ENCODE results near the gene ATXN7L2. TPM values are rescaled to one million over a fixed set of nuclear protein-coding genes. Genes with fewer than 3 reads are reported as not detected.
A peak's percentile ranks its signal among the peaks of the same experiment; 100 is the strongest.

ATXN7L2 gene
- total RNA-seq, 1 experiment from 2014 or later: 3.5 TPM

GRCh38 chr1:109488201-109488600 is 4.5 kb downstream of the ATXN7L2 start:
- Histone ChIP-seq H3K4me2 (ENCODE audit: low read depth, low read length, poor library complexity, severe bottlenecking) (no peak overlapping the region), H3K4me1 (ENCODE audit: low read length) (peaks cover 20% of the 10 kb centered on the region), H3K27ac (ENCODE audit: low read length) (no peak overlapping the region), H4K20me1 (ENCODE audit: insufficient read depth, low read depth, low read length) (no peaks in the 10 kb centered on the region), H3K4me3 (ENCODE audit: low read length) (no peak overlapping the region), H3K79me2 (ENCODE audit: low read length) (0 out of 2 replicates have a peak, but pooled peaks cover 5% of the 10 kb centered on the region), H3K9me3 (ENCODE audit: low read length) (no peaks in the 10 kb centered on the region), H3K9me2 (replicated peaks; ENCODE audit: insufficient read depth, low read length) (no peaks in the 10 kb centered on the region), H3K9ac (ENCODE audit: low read length) (no peak overlapping the region), H3K27me3 (ENCODE audit: low read length) (no peaks in the 10 kb centered on the region), H2AFZ (ENCODE audit: low read length) (no peak overlapping the region), H3K36me3 (ENCODE audit: insufficient read depth, low read length) (no peaks in the 10 kb centered on the region)
- no peak for DNase-seq

GRCh38 chr1:109488696-109489095 is 5.0 kb downstream of the ATXN7L2 start:
- Histone ChIP-seq H3K36me3 (ENCODE audit: insufficient read depth, low read length) (no peaks in the 10 kb centered on the region), H3K9me3 (ENCODE audit: low read length) (no peaks in the 10 kb centered on the region), H3K4me1 (ENCODE audit: low read length) (peaks cover 22% of the 10 kb centered on the region), H2AFZ (ENCODE audit: low read length) (no peak overlapping the region), H3K9ac (ENCODE audit: low read length) (no peak overlapping the region), H3K4me3 (ENCODE audit: low read length) (no peak overlapping the region), H3K4me2 (ENCODE audit: low read depth, low read length, poor library complexity, severe bottlenecking) (no peak overlapping the region), H4K20me1 (ENCODE audit: insufficient read depth, low read depth, low read length) (no peaks in the 10 kb centered on the region), H3K27ac (ENCODE audit: low read length) (no peak overlapping the region), H3K79me2 (ENCODE audit: low read length) (0 out of 2 replicates have a peak, but pooled peaks cover 5% of the 10 kb centered on the region), H3K9me2 (replicated peaks; ENCODE audit: insufficient read depth, low read length) (no peaks in the 10 kb centered on the region), H3K27me3 (ENCODE audit: low read length) (no peaks in the 10 kb centered on the region)
- no peak for DNase-seq

GRCh38 chr1:109490029-109490933 is 6.6 kb downstream of the ATXN7L2 start:
- H3K27me3 ChIP-seq (ENCODE audit: low read length): no peaks in the 10 kb centered on the region
- H3K4me3 ChIP-seq (ENCODE audit: low read length): no peak overlapping the region
- peak; percentile 89 for DNase-seq
- H3K4me2 ChIP-seq (ENCODE audit: low read depth, low read length, poor library complexity, severe bottlenecking): no peak overlapping the region
- H3K9me3 ChIP-seq (ENCODE audit: low read length): no peaks in the 10 kb centered on the region
- H3K9ac ChIP-seq (ENCODE audit: low read length): no peak overlapping the region
- H3K27ac ChIP-seq (ENCODE audit: low read length): no peak overlapping the region
- H3K9me2 ChIP-seq (replicated peaks; ENCODE audit: insufficient read depth, low read length): no peaks in the 10 kb centered on the region
- no peak overlapping the region for H2AFZ ChIP-seq (ENCODE audit: low read length)
- H4K20me1 ChIP-seq (ENCODE audit: insufficient read depth, low read depth, low read length): no peaks in the 10 kb centered on the region
- H3K79me2 ChIP-seq (ENCODE audit: low read length): peaks cover 11% of the 10 kb centered on the region
- no peaks in the 10 kb centered on the region for H3K36me3 ChIP-seq (ENCODE audit: insufficient read depth, low read length)
- peaks cover 19% of the 10 kb centered on the region for H3K4me1 ChIP-seq (ENCODE audit: low read length)

- no peak overlapping the region for H3K9ac ChIP-seq (ENCODE audit: low read length)
- H3K36me3 ChIP-seq (ENCODE audit: insufficient read depth, low read length): peaks cover under 1% of the 10 kb centered on the region; the same call in 1 of the 2 replicates
- peaks cover 18% of the 10 kb centered on the region for H3K79me2 ChIP-seq (ENCODE audit: low read length)
- H3K4me2 ChIP-seq (ENCODE audit: low read depth, low read length, poor library complexity, severe bottlenecking): no peak overlapping the region
- H3K4me1 ChIP-seq (ENCODE audit: low read length): peaks cover 18% of the 10 kb centered on the region
- H3K27me3 ChIP-seq (ENCODE audit: low read length): no peaks in the 10 kb centered on the region
- no peak overlapping the region for H2AFZ ChIP-seq (ENCODE audit: low read length)
- no peak for DNase-seq
- no peak overlapping the region for H3K4me3 ChIP-seq (ENCODE audit: low read length)
- no peaks in the 10 kb centered on the region for H3K9me3 ChIP-seq (ENCODE audit: low read length)
- no peaks in the 10 kb centered on the region for H3K9me2 ChIP-seq (replicated peaks; ENCODE audit: insufficient read depth, low read length)
- H3K27ac ChIP-seq (ENCODE audit: low read length): no peak overlapping the region
- no peaks in the 10 kb centered on the region for H4K20me1 ChIP-seq (ENCODE audit: insufficient read depth, low read depth, low read length)
These were observed 7.2 kb downstream of the ATXN7L2 start for GRCh38 chr1:109490934-109491302.

- Histone ChIP-seq H3K36me3 (ENCODE audit: insufficient read depth, low read length) (peaks cover 5% of the 10 kb centered on the region; the same call in 1 of the 2 replicates), H3K9ac (ENCODE audit: low read length) (no peak overlapping the region), H3K27ac (ENCODE audit: low read length) (no peak overlapping the region), H3K4me2 (ENCODE audit: low read depth, low read length, poor library complexity, severe bottlenecking) (no peak overlapping the region), H3K9me2 (replicated peaks; ENCODE audit: insufficient read depth, low read length) (no peaks in the 10 kb centered on the region), H3K79me2 (ENCODE audit: low read length) (peaks cover 20% of the 10 kb centered on the region), H2AFZ (ENCODE audit: low read length) (no peak overlapping the region), H3K27me3 (ENCODE audit: low read length) (no peaks in the 10 kb centered on the region), H3K4me3 (ENCODE audit: low read length) (no peak overlapping the region), H4K20me1 (ENCODE audit: insufficient read depth, low read depth, low read length) (no peaks in the 10 kb centered on the region), H3K9me3 (ENCODE audit: low read length) (no peaks in the 10 kb centered on the region), H3K4me1 (ENCODE audit: low read length) (peaks cover 18% of the 10 kb centered on the region)
- no peak for DNase-seq
These were observed 7.7 kb downstream of the ATXN7L2 start for GRCh38 chr1:109491372-109491771.

GRCh38 chr1:109492779-109493178 is 9.1 kb downstream of the ATXN7L2 start:
- Histone ChIP-seq H2AFZ (ENCODE audit: low read length) (no peak overlapping the region), H3K4me1 (ENCODE audit: low read length) (peaks cover 24% of the 10 kb centered on the region), H3K9me2 (replicated peaks; ENCODE audit: insufficient read depth, low read length) (no peaks in the 10 kb centered on the region), H3K36me3 (ENCODE audit: insufficient read depth, low read length) (peaks cover 6% of the 10 kb centered on the region; the same call in 1 of the 2 replicates), H3K4me2 (ENCODE audit: low read depth, low read length, poor library complexity, severe bottlenecking) (no peak overlapping the region), H3K9ac (ENCODE audit: low read length) (peak overlapping the region; percentile 74; the same call in 1 of the 2 replicates), H3K9me3 (ENCODE audit: low read length) (no peaks in the 10 kb centered on the region), H3K27ac (ENCODE audit: low read length) (no peak overlapping the region), H3K79me2 (ENCODE audit: low read length) (peaks cover 20% of the 10 kb centered on the region), H3K27me3 (ENCODE audit: low read length) (no peaks in the 10 kb centered on the region), H4K20me1 (ENCODE audit: insufficient read depth, low read depth, low read length) (no peaks in the 10 kb centered on the region), H3K4me3 (ENCODE audit: low read length) (no peak overlapping the region)
- DNase-seq: no peak

- H3K9ac ChIP-seq (ENCODE audit: low read length): peak overlapping the region; percentile 74
- peak overlapping the region; percentile 76 for H3K4me2 ChIP-seq (ENCODE audit: low read depth, low read length, poor library complexity, severe bottlenecking)
- H3K4me1 ChIP-seq (ENCODE audit: low read length): peaks cover 28% of the 10 kb centered on the region
- H3K4me3 ChIP-seq (ENCODE audit: low read length): peak overlapping the region; percentile 85; the same call in 1 of the 2 replicates
- peaks cover 6% of the 10 kb centered on the region; the same call in 1 of the 2 replicates for H3K36me3 ChIP-seq (ENCODE audit: insufficient read depth, low read length)
- no peak for DNase-seq
- H3K9me3 ChIP-seq (ENCODE audit: low read length): no peaks in the 10 kb centered on the region
- H3K27ac ChIP-seq (ENCODE audit: low read length): no peak overlapping the region
- peak overlapping the region; percentile 81; the same call in 1 of the 2 replicates for H2AFZ ChIP-seq (ENCODE audit: low read length)
- H3K79me2 ChIP-seq (ENCODE audit: low read length): peaks cover 20% of the 10 kb centered on the region
- no peaks in the 10 kb centered on the region for H3K9me2 ChIP-seq (replicated peaks; ENCODE audit: insufficient read depth, low read length)
- no peaks in the 10 kb centered on the region for H3K27me3 ChIP-seq (ENCODE audit: low read length)
- no peaks in the 10 kb centered on the region for H4K20me1 ChIP-seq (ENCODE audit: insufficient read depth, low read depth, low read length)
These were observed 9.5 kb downstream of the ATXN7L2 start for GRCh38 chr1:109493227-109493626.

GRCh38 chr1:109493805-109494539 is 10.3 kb downstream of the ATXN7L2 start, which contains the start of gene CYB561D1:
Gene CYB561D1, plus strand, starts transcription at chr1:109494094. Its CDS starts 46 bp downstream, at chr1:109494140.
- H3K4me3 ChIP-seq (ENCODE audit: low read length): peak within 1 kb of the TSS; percentile 85
- H3K36me3 ChIP-seq (ENCODE audit: insufficient read depth, low read length): peaks cover 6% of the 10 kb centered on the region; the same call in 1 of the 2 replicates
- no peaks in the 10 kb centered on the region for H3K9me3 ChIP-seq (ENCODE audit: low read length)
- peaks cover 20% of the 10 kb centered on the region for H3K79me2 ChIP-seq (ENCODE audit: low read length)
- peak within 1 kb of the TSS; percentile 74 for H3K9ac ChIP-seq (ENCODE audit: low read length)
- H3K27ac ChIP-seq (ENCODE audit: low read length): peak within 1 kb of the TSS; percentile 12; the same call in 1 of the 2 replicates
- peaks cover 4% of the 10 kb centered on the region; the same call in 1 of the 2 replicates for H4K20me1 ChIP-seq (ENCODE audit: insufficient read depth, low read depth, low read length)
- H2AFZ ChIP-seq (ENCODE audit: low read length): peak within 1 kb of the TSS; percentile 81
- peak; percentile 96 for DNase-seq
- peak within 1 kb of the TSS; percentile 76 for H3K4me2 ChIP-seq (ENCODE audit: low read depth, low read length, poor library complexity, severe bottlenecking)
- no peaks in the 10 kb centered on the region for H3K9me2 ChIP-seq (replicated peaks; ENCODE audit: insufficient read depth, low read length)
- no peaks in the 10 kb centered on the region for H3K27me3 ChIP-seq (ENCODE audit: low read length)
- H3K4me1 ChIP-seq (ENCODE audit: low read length): peaks cover 35% of the 10 kb centered on the region
